ENCODE data around the gene LRRC42.

The LRRC42 gene

DNA sequence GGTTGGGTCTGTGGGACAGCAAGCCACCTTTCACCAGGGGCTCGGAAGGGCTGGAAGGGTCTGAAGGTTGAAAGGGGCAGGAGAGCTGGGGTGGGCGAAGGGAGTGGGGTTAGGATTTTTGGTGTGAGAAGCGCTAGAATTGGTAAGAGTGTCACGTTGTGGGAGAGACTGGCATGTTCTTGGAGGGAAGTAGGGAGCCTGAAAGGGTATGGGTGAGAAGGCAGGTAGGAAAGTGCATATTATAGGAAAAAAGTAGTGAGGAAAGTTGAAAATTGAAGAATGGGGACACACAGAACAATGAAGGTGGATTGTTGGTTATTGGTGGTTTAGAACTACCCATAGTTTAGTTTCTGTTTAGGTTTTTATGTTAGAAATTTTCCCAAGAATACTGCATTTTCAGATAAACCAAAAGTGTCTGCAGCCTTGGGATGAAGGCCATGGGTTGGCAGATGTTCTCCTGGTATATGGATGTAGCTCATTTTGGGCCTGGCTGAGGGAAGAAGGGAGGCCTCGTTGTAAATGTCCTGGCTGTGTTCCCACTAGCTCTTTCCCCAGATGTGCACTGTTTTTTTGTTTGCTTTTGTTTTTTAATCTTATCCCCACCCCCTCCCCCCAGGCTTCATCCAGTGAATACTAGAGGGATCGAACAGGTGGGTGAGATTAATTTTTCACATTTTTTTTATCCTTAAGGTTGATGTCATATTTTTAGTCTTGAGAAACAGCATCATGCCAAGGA lies 1.2 kb downstream of the LRRC42 start:
- TF ChIP-seq, protein P1, sequence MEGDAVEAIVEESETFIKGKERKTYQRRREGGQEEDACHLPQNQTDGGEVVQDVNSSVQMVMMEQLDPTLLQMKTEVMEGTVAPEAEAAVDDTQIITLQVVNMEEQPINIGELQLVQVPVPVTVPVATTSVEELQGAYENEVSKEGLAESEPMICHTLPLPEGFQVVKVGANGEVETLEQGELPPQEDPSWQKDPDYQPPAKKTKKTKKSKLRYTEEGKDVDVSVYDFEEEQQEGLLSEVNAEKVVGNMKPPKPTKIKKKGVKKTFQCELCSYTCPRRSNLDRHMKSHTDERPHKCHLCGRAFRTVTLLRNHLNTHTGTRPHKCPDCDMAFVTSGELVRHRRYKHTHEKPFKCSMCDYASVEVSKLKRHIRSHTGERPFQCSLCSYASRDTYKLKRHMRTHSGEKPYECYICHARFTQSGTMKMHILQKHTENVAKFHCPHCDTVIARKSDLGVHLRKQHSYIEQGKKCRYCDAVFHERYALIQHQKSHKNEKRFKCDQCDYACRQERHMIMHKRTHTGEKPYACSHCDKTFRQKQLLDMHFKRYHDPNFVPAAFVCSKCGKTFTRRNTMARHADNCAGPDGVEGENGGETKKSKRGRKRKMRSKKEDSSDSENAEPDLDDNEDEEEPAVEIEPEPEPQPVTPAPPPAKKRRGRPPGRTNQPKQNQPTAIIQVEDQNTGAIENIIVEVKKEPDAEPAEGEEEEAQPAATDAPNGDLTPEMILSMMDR (conservative IDR thresholded peaks at IDR 0.05; ENCODE audit: low read depth, low read length): no peak
- peak overlapping the region; percentile 78 for H3K4me3 ChIP-seq (ENCODE audit: low read length)
- DNase-seq (ENCODE audit: low read depth): no peak

DNA sequence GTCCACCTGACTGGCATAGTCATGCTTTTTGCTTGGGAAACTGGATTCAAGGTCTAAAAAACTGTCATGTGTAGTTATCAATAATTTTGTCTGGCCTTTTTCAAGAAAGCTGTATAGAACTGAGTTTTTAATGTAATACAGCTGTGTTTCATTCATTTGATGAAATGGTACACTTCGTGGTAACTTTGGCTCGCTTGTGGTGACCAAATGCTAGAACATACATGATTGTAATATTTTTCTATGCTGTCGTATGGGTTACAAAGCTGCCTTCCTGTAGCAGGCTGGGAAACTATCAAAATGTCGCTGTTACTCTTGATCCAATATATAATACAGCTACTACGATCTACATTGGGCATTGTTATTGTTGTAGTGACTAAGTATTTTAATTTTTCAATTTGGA lies 2.1 kb downstream of the LRRC42 start:
- DNase-seq (ENCODE audit: low read depth): no peak
- TF ChIP-seq, protein P1 (conservative IDR thresholded peaks at IDR 0.05; ENCODE audit: low read depth, low read length): no peak
- H3K4me3 ChIP-seq (ENCODE audit: low read length): no peak overlapping the region

DNA sequence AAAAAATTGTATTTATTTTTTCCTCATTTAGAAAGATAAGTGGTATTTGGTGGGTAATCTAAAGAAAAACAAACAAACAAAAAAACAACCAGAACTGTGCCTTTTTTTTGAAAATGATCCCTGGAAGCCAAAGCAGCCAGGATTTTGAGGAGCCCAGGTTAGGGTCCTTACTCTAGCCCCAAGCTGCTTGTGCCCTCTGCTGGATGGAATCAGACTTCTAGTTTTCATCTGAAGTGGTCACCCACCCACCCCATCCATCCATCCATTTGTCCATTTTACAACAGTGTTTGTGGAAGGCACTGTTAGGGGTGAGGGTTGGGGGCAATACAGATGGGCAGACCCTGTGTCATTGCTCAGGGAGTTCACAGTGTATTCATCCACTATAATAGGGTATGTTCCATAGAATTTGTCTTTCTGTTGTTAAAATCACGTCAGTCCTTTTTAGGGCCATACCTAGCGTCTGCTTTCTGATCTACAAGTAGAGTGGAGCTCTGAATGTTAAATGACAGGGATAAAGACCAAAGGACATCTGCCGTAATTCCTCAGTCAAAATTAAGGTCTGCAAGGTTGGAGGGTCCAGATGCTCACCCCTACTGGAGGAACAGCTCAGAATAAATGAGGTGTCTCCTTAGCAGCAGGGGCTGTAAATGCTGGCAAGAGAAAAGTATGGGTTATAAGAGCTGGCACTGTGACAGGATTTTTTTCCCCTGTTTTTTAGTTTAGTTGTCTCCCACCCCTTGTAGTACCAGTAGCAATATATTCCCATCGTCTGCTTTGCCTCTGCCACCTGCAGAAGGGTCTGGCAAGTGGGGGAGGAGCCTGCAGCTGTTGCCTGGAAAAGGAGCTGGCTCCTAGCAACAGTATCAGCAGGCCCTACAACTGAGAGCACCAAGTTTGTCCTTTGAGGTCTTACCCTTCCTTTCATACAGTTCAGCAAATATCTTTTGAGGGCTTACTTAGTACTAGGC lies 3.2 kb downstream of the LRRC42 start:
- TF ChIP-seq, protein P1 (conservative IDR thresholded peaks at IDR 0.05; ENCODE audit: low read depth, low read length): peak; percentile 76
- H3K4me3 ChIP-seq (ENCODE audit: low read length): no peak overlapping the region
- DNase-seq (ENCODE audit: low read depth): no peak

DNA sequence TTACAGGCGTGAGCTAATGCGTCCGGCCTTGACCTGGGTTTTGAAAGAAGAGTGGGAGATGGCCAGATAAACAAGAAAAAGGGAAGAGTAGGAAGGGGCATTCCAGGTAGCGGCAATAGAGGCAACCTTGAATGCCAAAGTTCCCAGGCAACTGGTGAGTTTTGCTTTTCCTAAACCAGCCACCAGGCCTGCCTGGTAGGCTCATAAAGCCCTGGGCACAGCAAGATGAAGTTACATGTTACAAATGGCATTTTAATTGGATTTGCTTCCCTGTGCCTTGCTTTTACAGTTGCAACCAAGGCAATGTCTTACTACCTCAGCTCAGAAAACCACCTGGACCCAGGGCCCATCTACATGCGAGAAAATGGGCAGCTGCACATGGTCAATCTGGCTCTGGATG lies 5.5 kb downstream of the LRRC42 start:
- TF ChIP-seq, protein P1 (conservative IDR thresholded peaks at IDR 0.05; ENCODE audit: low read depth, low read length): no peak
- DNase-seq (ENCODE audit: low read depth): no peak
- H3K4me3 ChIP-seq (ENCODE audit: low read length): no peak overlapping the region

DNA sequence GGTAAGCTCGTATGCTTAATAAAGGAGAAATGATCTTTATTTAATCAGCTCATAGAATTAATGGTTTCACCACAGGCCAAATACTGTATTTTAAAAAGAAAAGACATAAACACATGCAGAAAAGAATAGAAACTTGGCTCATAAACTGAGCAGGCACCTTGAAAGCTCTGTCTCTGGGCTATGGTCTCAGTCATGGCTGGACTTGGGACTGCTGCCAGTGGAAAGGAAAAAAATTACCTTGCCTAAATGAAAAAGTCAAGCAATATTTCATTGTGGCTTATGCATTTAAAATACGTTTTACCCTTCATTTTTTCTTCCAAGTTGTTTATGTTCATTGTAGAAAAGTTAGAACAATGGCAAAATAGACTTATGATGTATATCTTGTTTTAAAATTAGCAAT lies 8.0 kb downstream of the LRRC42 start:
- no peak overlapping the region for H3K4me3 ChIP-seq (ENCODE audit: low read length)
- no peak for DNase-seq (ENCODE audit: low read depth)
- TF ChIP-seq, protein P1 (conservative IDR thresholded peaks at IDR 0.05; ENCODE audit: low read depth, low read length): no peak

DNA sequence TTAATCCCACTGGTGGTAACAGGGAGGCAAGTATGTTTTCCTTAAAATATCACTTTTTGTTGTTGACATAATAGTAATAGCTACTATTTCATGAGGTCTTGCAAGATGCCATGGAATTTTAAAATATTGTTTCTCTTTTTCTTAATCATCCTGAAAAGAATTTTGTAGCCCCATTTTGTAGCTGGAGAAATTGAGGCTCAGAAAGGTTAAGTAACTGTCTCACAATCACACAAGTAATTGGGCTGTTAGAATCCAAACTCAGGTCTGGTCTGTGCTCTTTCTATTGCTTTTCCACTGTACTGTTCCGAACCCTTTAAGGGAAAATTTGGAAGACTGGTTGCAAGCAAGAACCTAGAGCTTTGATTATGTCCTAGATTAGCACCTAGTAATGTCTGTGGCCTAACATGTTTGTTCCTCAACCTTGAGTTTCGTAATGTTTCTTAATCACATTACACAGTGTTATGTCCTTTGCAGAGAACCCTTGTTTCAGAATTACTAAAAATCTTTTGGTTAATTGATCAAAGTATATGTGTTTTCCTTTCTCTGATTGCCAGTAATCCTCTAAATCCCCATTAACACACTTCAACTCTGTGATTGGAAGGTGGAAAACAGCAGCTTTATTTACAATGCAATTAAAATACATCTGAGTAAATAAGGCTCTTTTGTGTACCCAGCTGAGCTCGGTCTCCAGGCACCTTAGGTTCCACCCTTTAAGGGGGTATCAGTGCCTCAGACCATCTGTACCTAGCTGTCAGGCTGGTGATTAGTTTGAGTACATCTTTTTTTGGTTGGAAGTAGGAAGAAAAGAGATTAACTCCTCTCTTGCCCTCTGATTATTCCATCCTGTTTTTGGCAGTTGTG lies 10.4 kb downstream of the LRRC42 start:
- TF ChIP-seq, protein P1 (conservative IDR thresholded peaks at IDR 0.05; ENCODE audit: low read depth, low read length): no peak
- no peak overlapping the region for H3K4me3 ChIP-seq (ENCODE audit: low read length)

More for the DNA sequence above, 10.4 kb downstream of the LRRC42 start:
- no peak for DNase-seq (ENCODE audit: low read depth)

All from retinal pigment epithelial cell (primary cell).